Aorta (tissue), 5 donors: Measurements from ENCODE around the gene HOXA9. TPM values are rescaled to one million over a fixed set of nuclear protein-coding genes. Genes with fewer than 3 reads are reported as not detected.
A peak's percentile ranks its signal among the peaks of the same experiment; 100 is the strongest.

ENCODE experiments used
- ATAC-seq: fragments of 200-7000 bp; cut with Tn5 transposase; one replicate; pipeline ENCODE4 v1.9.1; 2022; ENCODE audit warnings: moderate library complexity; ENCODE audit not compliant: low FRiP score
- DNase-seq, 2 donors: peaks; one replicate each; pipeline ENCODE4 v3.0.0-alpha.2; 2020
- H3K27ac ChIP-seq, 2 donors: one replicate each; pipeline ENCODE4 v1.5.1; 2013; ENCODE audit warnings: low read length in 2 of 2, mild to moderate bottlenecking in 2 of 2, moderate library complexity in 2 of 2, control low read depth in 1 of 2, inconsistent platforms in 1 of 2, low read depth in 1 of 2
- H3K27me3 ChIP-seq, 2 donors: one replicate each; pipeline ENCODE4 v1.6.1; 2013; ENCODE audit warnings: control low read depth in 1 of 2, low read length in 1 of 2, mild to moderate bottlenecking in 1 of 2, moderate library complexity in 1 of 2; ENCODE audit not compliant: insufficient read depth in 2 of 2, control insufficient read depth in 1 of 2
- H3K36me3 ChIP-seq, 2 donors: one replicate each; pipeline ENCODE4 v1.6.1; 2013; ENCODE audit warnings: control low read depth in 1 of 2, low read length in 1 of 2, mild to moderate bottlenecking in 1 of 2; ENCODE audit not compliant: insufficient read depth in 2 of 2, control insufficient read depth in 1 of 2
- H3K4me1 ChIP-seq, 2 donors: one replicate each; pipeline ENCODE4 v1.6.1; 2013; ENCODE audit warnings: low read length in 2 of 2, control low read depth in 1 of 2, mild to moderate bottlenecking in 1 of 2, moderate library complexity in 1 of 2; ENCODE audit not compliant: insufficient read depth in 2 of 2, control insufficient read depth in 1 of 2
- H3K4me3 ChIP-seq, 2 donors: one replicate each; pipeline ENCODE4 v1.5.1; 2013; ENCODE audit warnings: low read length in 2 of 2, control low read depth in 1 of 2, mild to moderate bottlenecking in 1 of 2
- H3K9me3 ChIP-seq: one replicate; pipeline ENCODE4 v1.6.1; 2013; ENCODE audit warnings: mild to moderate bottlenecking, low read length; ENCODE audit not compliant: control insufficient read depth
- WGBS, 2 donors: extraction: QIAGEN DNeasy Blood & Tissue Kit; methylation state at CpG; one replicate each; pipeline ENCODE4 v1.1.7; 2013; 5-methylcytosine and 5-hydroxymethylcytosine counted together
- intact Hi-C, 2 donors: fragments of 100-400 bp; cut with DNase I; formaldehyde crosslinking; loops; one replicate each; pipeline versions ENCODE4 v1.14.2 to v1.15.0; 2022
- long read RNA-seq, 2 donors: library from polyadenylated mRNA; unstranded; transcript quantifications; one replicate each; pipeline ENCODE4 v2.0.0, GENCODE V29; 2020 to 2021
- polyA plus RNA-seq, 2 donors: library from polyadenylated mRNA; stranded (reverse); fragments of 200-250 nt; gene quantifications; one replicate each; pipeline ENCODE4 v1.2.3, GENCODE V29; 2013
- total RNA-seq, 2 donors: library from RNA; stranded (reverse); fragmentation: NEBNext Ultra II Directional; extraction: Animal tissue kit (Norgen Biotek cat#: 25700); gene quantifications; one replicate each; pipeline ENCODE4 v1.2.1, GENCODE V29; 2021
- donor health status: healthy with polysubstance abuse.
- donor health status: Bipolar disorder and iron deficiency.
- donor health status: DM: no; HTN: no; CAD: no.
- donor health status: DM: no; HTN: no; CAD: no.
- donor health status: DM: yes; HTN: yes; CAD: no.

The HOXA9 gene
- total RNA-seq (1 to 10 TPM; 1.6 to 5.8 TPM), polyA plus RNA-seq (1 to 10 TPM; 1.5 to 3.1 TPM)
- long read RNA-seq, donor 1, transcript HOXA9-201 (2 exons, 2,060 nt), result minor isoform, 5 of 33 reads
- long read RNA-seq, donor 1, transcript HOXA9-202 (3 exons, 797 nt), result major isoform, 18 of 33 reads
- long read RNA-seq, donor 1, partial matches to known transcripts, result 0 of 33 reads
- long read RNA-seq, donor 1, other reads (novel, unspliced or antisense), result 8 of 33 reads
- long read RNA-seq, donor 2, partial matches to known transcripts, result 0 of 1 reads
- long read RNA-seq, donor 2, other reads (novel, unspliced or antisense), result 0 of 1 reads

GRCh38 chr7:27165089-27165995 is at the start of gene HOXA9:
Gene HOXA9 (minus strand): TSS chr7:27165537. CDS start chr7:27165457, 80 bp downstream.
- no peak within 1 kb of the TSS for H3K4me3 ChIP-seq

GRCh38 chr7:27214239-27214950 is 49.1 kb upstream of the HOXA9 start:
- Histone ChIP-seq H3K27me3 (no peaks in the 10 kb centered on the region), H3K4me3 (no peak overlapping the region), H3K36me3 (no peaks in the 10 kb centered on the region), H3K9me3 (no peaks in the 10 kb centered on the region), H3K4me1 (no peaks in the 10 kb centered on the region), H3K27ac (no peak overlapping the region)
- intact Hi-C loops, result loop anchor here (5.0 to 10.0 kb wide), 2 partner anchors 360 to 363 kb away; no protein-coding TSS in a partner anchor
- ATAC-seq (no peak), DNase-seq (no peak)
- WGBS, 2 donors, result 88 to 90% methylated on average over 8 of the region's 8 CpGs

More at GRCh38 chr7:27165089-27165995, at the start of gene HOXA9:
- ATAC-seq, result peak; percentile 79
- peak; percentile 75 to 96 for DNase-seq
- no peaks in the 10 kb centered on the region for H3K27me3 ChIP-seq
- no peak within 1 kb of the TSS for H3K27ac ChIP-seq
- H3K4me1 ChIP-seq, result no peaks in the 10 kb centered on the region
- no peaks in the 10 kb centered on the region for H3K9me3 ChIP-seq
- 7 to 9% methylated on average over 81 to 82 of the region's 82 CpGs for WGBS, 2 donors
- H3K36me3 ChIP-seq, result no peaks in the 10 kb centered on the region
- intact Hi-C loops, result loop anchor here in 1 of 2 donors (10.0 kb wide), 1 partner anchor 961 kb away; the partner anchor contains the start of genes CBX3 and HNRNPA2B1

- intact Hi-C loops, result loop anchor here (5.0 to 10.0 kb wide), 2 partner anchors 361 to 364 kb away; no protein-coding TSS in a partner anchor
- DNase-seq (peak in 1 of 2 donors; percentile 74), ATAC-seq (no peak)
- no peak overlapping the region for H3K27ac ChIP-seq
- no peaks in the 10 kb centered on the region for H3K27me3 ChIP-seq
- no peak overlapping the region for H3K4me3 ChIP-seq
- 68 to 71% methylated on average over 50 of the region's 50 CpGs for WGBS, 2 donors
- no peaks in the 10 kb centered on the region for H3K4me1 ChIP-seq
- no peaks in the 10 kb centered on the region for H3K9me3 ChIP-seq
- H3K36me3 ChIP-seq, result no peaks in the 10 kb centered on the region
Observed at GRCh38 chr7:27213433-27214238, 48.3 kb upstream of the HOXA9 start.

- Histone ChIP-seq H3K4me1 (no peaks in the 10 kb centered on the region), H3K27ac (no peak overlapping the region), H3K27me3 (no peaks in the 10 kb centered on the region), H3K9me3 (no peaks in the 10 kb centered on the region), H3K4me3 (no peak overlapping the region), H3K36me3 (no peaks in the 10 kb centered on the region)
- DNase-seq, result peak in 1 of 2 donors; percentile 53
- WGBS, 2 donors, result 15 to 19% methylated on average over 52 of the region's 52 CpGs
- no peak for ATAC-seq
- intact Hi-C loops, result loop anchor here (5.0 to 10.0 kb wide), 2 partner anchors 362 to 365 kb away; no protein-coding TSS in a partner anchor
Observed at GRCh38 chr7:27212497-27213432, 47.4 kb upstream of the HOXA9 start.

- H3K27ac ChIP-seq, result no peak overlapping the region
- H3K36me3 ChIP-seq, result no peaks in the 10 kb centered on the region
- H3K4me3 ChIP-seq, result no peak overlapping the region
- ATAC-seq (no peak), DNase-seq (no peak)
- H3K9me3 ChIP-seq, result no peaks in the 10 kb centered on the region
- H3K27me3 ChIP-seq, result no peaks in the 10 kb centered on the region
- intact Hi-C loops, result loop anchor here (5.0 to 10.0 kb wide), 2 partner anchors 363 to 366 kb away; no protein-coding TSS in a partner anchor
- H3K4me1 ChIP-seq, result no peaks in the 10 kb centered on the region
- 26 to 36% methylated on average over 3 of the region's 3 CpGs for WGBS, 2 donors
Observed at GRCh38 chr7:27211764-27212204, 46.4 kb upstream of the HOXA9 start.

- Histone ChIP-seq H3K36me3 (no peaks in the 10 kb centered on the region), H3K27ac (no peak overlapping the region), H3K4me1 (no peaks in the 10 kb centered on the region), H3K9me3 (no peaks in the 10 kb centered on the region), H3K27me3 (no peaks in the 10 kb centered on the region), H3K4me3 (no peak overlapping the region)
- ATAC-seq (no peak), DNase-seq (no peak)
- intact Hi-C loops, result loop anchor here (5.0 to 10.0 kb wide), 2 partner anchors 364 to 366 kb away; no protein-coding TSS in a partner anchor
- 84 to 95% methylated on average over 1 of the region's 1 CpG for WGBS, 2 donors
Observed at GRCh38 chr7:27211084-27211446, 45.7 kb upstream of the HOXA9 start.

GRCh38 chr7:27210441-27211083 is 45.2 kb upstream of the HOXA9 start:
- WGBS, 2 donors, result 20 to 23% methylated on average over 32 of the region's 32 CpGs
- H3K36me3 ChIP-seq, result no peaks in the 10 kb centered on the region
- no peak overlapping the region for H3K27ac ChIP-seq
- peak; percentile 55 to 85 for DNase-seq
- no peaks in the 10 kb centered on the region for H3K9me3 ChIP-seq
- H3K4me3 ChIP-seq, result no peak overlapping the region
- no peaks in the 10 kb centered on the region for H3K27me3 ChIP-seq
- intact Hi-C loops, result loop anchor here (5.0 to 10.0 kb wide), 2 partner anchors 364 to 367 kb away; no protein-coding TSS in a partner anchor
- ATAC-seq, result peak; percentile 76
- H3K4me1 ChIP-seq, result no peaks in the 10 kb centered on the region
